Caco-2 (cell line): Measurements from ENCODE around the gene PTPRG. TPM values are rescaled to one million over a fixed set of nuclear protein-coding genes. Genes with fewer than 3 reads are reported as not detected.

Experiments used
- BruUV-seq: library from RNA; stranded (reverse); fragments of 400-500 nt; replicated peaks from 2 replicates; lab custom pipeline; 2021; lab: Mats Ljungman, UMichigan
- CTCF ChIA-PET: fragments of 300-600 bp; sonication (Branson Sonifier 250); formaldehyde crosslinking; loops from one replicate; lab custom pipeline; 2022; ENCODE audit warnings: antibody characterized with exemption; lab: Charles Lee
- POLR2A ChIA-PET: fragments of 300-600 bp; sonication (Branson Sonifier 250); formaldehyde crosslinking; loops from one replicate; lab custom pipeline; 2022; ENCODE audit warnings: antibody characterized with exemption; lab: Charles Lee
- DNase-seq, 2 experiments: peaks; one replicate each; pipeline versions ENCODE4 v3.0.0 to v3.0.0-alpha.2; 2020 to 2022
- H3K27me3 ChIP-seq: replicated peaks from 2 replicates; pipeline ENCODE4 v1.6.0; 2011; ENCODE audit warnings: low read length; ENCODE audit not compliant: control insufficient read depth, insufficient read depth
- H3K36me3 ChIP-seq: 2 replicates; pipeline ENCODE4 v1.5.1; 2011; ENCODE audit warnings: low read length; ENCODE audit not compliant: control insufficient read depth, insufficient read depth
- H3K4me1 ChIP-seq: fragments of 250-450 bp; sonication (Bioruptor Pico); 2 replicates; pipeline ENCODE4 v1.5.1; 2020; ENCODE audit warnings: mild to moderate bottlenecking
- H3K4me3 ChIP-seq: 2 replicates; pipeline ENCODE4 v1.5.1; 2011; ENCODE audit warnings: low read depth, mild to moderate bottlenecking, control low read depth, low read length
- H3K9me3 ChIP-seq: fragments of 250-450 bp; sonication (Bioruptor Pico); 2 replicates; pipeline ENCODE4 v1.5.1; 2020; ENCODE audit warnings: mild to moderate bottlenecking, moderate library complexity
- H3K27ac Mint-ChIP-seq: one replicate; pipeline ENCODE4 v1.8.0; 2022; ENCODE audit warnings: mixed read lengths; ENCODE audit not compliant: unreplicated experiment
- H3K27me3 Mint-ChIP-seq: one replicate; pipeline ENCODE4 v1.8.0; 2022; ENCODE audit warnings: mixed read lengths; ENCODE audit not compliant: insufficient read depth, unreplicated experiment
- H3K36me3 Mint-ChIP-seq: one replicate; pipeline ENCODE4 v1.8.0; 2022; ENCODE audit warnings: mild to moderate bottlenecking, mixed read lengths; ENCODE audit not compliant: insufficient read depth, unreplicated experiment
- H3K4me1 Mint-ChIP-seq: one replicate; pipeline ENCODE4 v1.8.0; 2022; ENCODE audit warnings: low read depth, mixed read lengths; ENCODE audit not compliant: unreplicated experiment
- H3K4me3 Mint-ChIP-seq: one replicate; pipeline ENCODE4 v1.8.0; 2022; ENCODE audit warnings: mild to moderate bottlenecking, moderate library complexity, mixed read lengths; ENCODE audit not compliant: unreplicated experiment
- H3K9me3 Mint-ChIP-seq: one replicate; pipeline ENCODE4 v1.8.0; 2022; ENCODE audit warnings: mixed read lengths; ENCODE audit not compliant: unreplicated experiment
- CTCF ChIP-seq, 2 experiments: fragments of 200-600 bp in 1 of 2; IDR thresholded peaks; 1 replicate in 1 of 2; 2 replicates in 1 of 2; pipeline versions ENCODE4 v1.5.1 to v1.8.0; 2011 to 2022; ENCODE audit warnings: antibody characterized with exemption in 1 of 2, control low read depth in 1 of 2, inconsistent platforms in 1 of 2, low read depth in 1 of 2, low read length in 1 of 2, mild to moderate bottlenecking in 1 of 2, moderate library complexity in 1 of 2; ENCODE audit not compliant: insufficient read depth in 1 of 2, severe bottlenecking in 1 of 2, unreplicated experiment in 1 of 2
- intact Hi-C: fragments of 100-400 bp; cut with micrococcal nuclease; formaldehyde crosslinking; loops from one replicate; pipeline ENCODE4 v1.10.0; 2022; ENCODE audit not compliant: unreplicated experiment
- total RNA-seq: library from RNA; stranded (reverse); gene quantifications from 2 replicates; pipeline ENCODE4 v1.2.3, GENCODE V29; 2022

The PTPRG gene
- total RNA-seq, 1 experiment from 2014 or later, result 46.4 TPM

DNA sequence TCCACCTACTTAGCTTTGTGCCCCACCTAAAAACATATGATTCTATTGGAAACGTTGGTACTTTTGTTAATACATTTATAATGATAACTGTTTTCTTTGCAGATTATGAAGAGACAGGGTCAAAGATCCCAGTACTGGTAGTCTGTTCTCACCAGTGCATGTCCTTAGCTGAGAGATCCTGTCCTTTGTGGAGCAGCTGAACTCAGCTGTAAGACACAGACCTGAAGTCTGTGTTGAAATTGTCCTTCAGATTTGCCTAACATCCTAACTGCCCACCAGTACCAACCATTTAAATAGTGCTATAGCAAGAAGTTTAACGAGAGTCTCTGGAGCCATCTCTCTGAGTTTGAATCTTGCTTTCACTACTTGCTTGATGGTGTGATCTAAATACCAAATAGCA lies 413.3 kb downstream of the PTPRG start:
- no peak for TF ChIP-seq CTCF (IDR thresholded peaks at IDR 0.05; ENCODE audit: insufficient read depth in 1 of 2, low read depth in 1 of 2, low read length in 1 of 2, severe bottlenecking in 1 of 2, unreplicated experiment in 1 of 2)
- Mint-ChIP-seq H3K9me3 (no peaks in the 10 kb centered on the region), H3K4me3 (no peak overlapping the region), H3K27me3 (no peaks in the 10 kb centered on the region), H3K4me1 (no peaks in the 10 kb centered on the region), H3K27ac (no peak overlapping the region), H3K36me3 (no peaks in the 10 kb centered on the region)
- H3K4me3 ChIP-seq, result no peak overlapping the region
- ChIA-PET CTCF (no interaction called here), POLR2A (no interaction called here)
- H3K27me3 ChIP-seq, result no peaks in the 10 kb centered on the region
- no peak for DNase-seq
- no peaks in the 10 kb centered on the region for H3K9me3 ChIP-seq
- H3K36me3 ChIP-seq, result no peaks in the 10 kb centered on the region
- H3K4me1 ChIP-seq, result no peaks in the 10 kb centered on the region
- intact Hi-C loops, result no loop called here
- no TSS peak for BruUV-seq

- CTCF ChIA-PET, result no interaction called here
- Mint-ChIP-seq H3K4me1 (no peaks in the 10 kb centered on the region), H3K27ac (no peak overlapping the region), H3K4me3 (no peak overlapping the region), H3K9me3 (no peaks in the 10 kb centered on the region), H3K36me3 (no peaks in the 10 kb centered on the region), H3K27me3 (no peaks in the 10 kb centered on the region)
- intact Hi-C loops, result no loop called here
- TF ChIP-seq CTCF (IDR thresholded peaks at IDR 0.05; ENCODE audit: insufficient read depth in 1 of 2, low read depth in 1 of 2, low read length in 1 of 2, severe bottlenecking in 1 of 2, unreplicated experiment in 1 of 2), result no peak
- BruUV-seq, result no TSS peak
- DNase-seq, result no peak
- Histone ChIP-seq H3K27me3 (no peaks in the 10 kb centered on the region), H3K4me3 (no peak overlapping the region), H3K9me3 (no peaks in the 10 kb centered on the region), H3K36me3 (no peaks in the 10 kb centered on the region), H3K4me1 (no peaks in the 10 kb centered on the region)
- POLR2A ChIA-PET, result no interaction called here
These were observed 413.8 kb downstream of the PTPRG start for GRCh38 chr3:61975199-61975598.

DNA sequence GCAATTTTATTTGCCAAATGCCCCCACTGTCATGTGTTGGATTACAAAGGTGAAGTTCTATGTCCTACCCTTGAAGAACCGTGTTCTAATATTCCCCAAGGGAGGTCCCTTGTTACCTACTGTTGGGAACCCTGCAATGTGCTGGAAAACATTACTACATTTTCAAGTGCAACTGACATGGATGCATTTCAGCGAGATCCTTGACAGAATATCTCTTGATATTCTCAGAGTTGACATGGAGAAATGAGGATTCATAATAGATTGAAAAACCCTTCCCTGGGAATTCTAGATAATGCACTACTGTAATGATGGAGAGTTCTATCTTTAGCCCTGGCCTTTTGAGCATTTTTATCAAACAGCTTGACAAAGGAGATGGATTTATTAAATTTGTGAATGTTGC lies 414.6 kb downstream of the PTPRG start:
- ChIA-PET CTCF (no interaction called here), POLR2A (interaction anchor here (0.6 kb wide), 1 partner anchor 49 kb away, joined by 4 read pairs; no protein-coding TSS in a partner anchor)
- Mint-ChIP-seq H3K36me3 (no peaks in the 10 kb centered on the region), H3K9me3 (no peaks in the 10 kb centered on the region), H3K4me3 (no peak overlapping the region), H3K27me3 (no peaks in the 10 kb centered on the region), H3K27ac (no peak overlapping the region), H3K4me1 (no peaks in the 10 kb centered on the region)
- TF ChIP-seq CTCF (IDR thresholded peaks at IDR 0.05; ENCODE audit: insufficient read depth in 1 of 2, low read depth in 1 of 2, low read length in 1 of 2, severe bottlenecking in 1 of 2, unreplicated experiment in 1 of 2), result no peak
- DNase-seq, result no peak
- intact Hi-C loops, result no loop called here
- no TSS peak for BruUV-seq
- H3K9me3 ChIP-seq, result no peaks in the 10 kb centered on the region
- H3K27me3 ChIP-seq, result no peaks in the 10 kb centered on the region
- no peaks in the 10 kb centered on the region for H3K36me3 ChIP-seq
- H3K4me3 ChIP-seq, result no peak overlapping the region
- no peaks in the 10 kb centered on the region for H3K4me1 ChIP-seq
